HL-60 (cell line): Measurements from ENCODE around the gene IGFBP6. TPM values are rescaled to one million over a fixed set of nuclear protein-coding genes. Genes with fewer than 3 reads are reported as not detected.

Experiments
- DNase-seq, 2 experiments: peaks; one replicate each; pipeline ENCODE4 v3.0.0-alpha.2; 2010 to 2020; ENCODE audit warnings: low read depth in 1 of 2, low spot score in 1 of 2
- H3K27ac ChIP-seq: fragments of 250-450 bp; sonication (Bioruptor Pico); replicated peaks from 2 replicates; pipeline ENCODE4 v1.5.1; 2020; ENCODE audit warnings: mild to moderate bottlenecking, moderate library complexity
- H3K27me3 ChIP-seq: fragments of 250-450 bp; sonication (Bioruptor Pico); 2 replicates; pipeline ENCODE4 v1.5.1; 2021; ENCODE audit warnings: mild to moderate bottlenecking, moderate library complexity; ENCODE audit not compliant: insufficient read depth, poor library complexity, severe bottlenecking
- H3K4me3 ChIP-seq: replicated peaks from 2 replicates; pipeline ENCODE4 v1.5.1; 2011; ENCODE audit warnings: mild to moderate bottlenecking, control low read depth, low read length; ENCODE audit not compliant: insufficient read depth
- SPI1 ChIP-seq: IDR thresholded peaks from 2 replicates; pipeline ENCODE4 v1.6.1; 2012; ENCODE audit warnings: low read depth, mild to moderate bottlenecking, borderline replicate concordance
- microRNA-seq: library from miRNA; unstranded; fragments of <30 nt; microRNA quantifications from one replicate; pipeline ENCODE4, GENCODE V29; 2018
- TF ChIP-seq, protein P1 (sequence below): IDR thresholded peaks from 2 replicates; pipeline ENCODE4 v1.6.1; 2012; ENCODE audit warnings: low read depth; ENCODE audit not compliant: insufficient replicate concordance
- TF ChIP-seq, protein P2 (sequence below): IDR thresholded peaks from one replicate; pipeline ENCODE4 v1.5.1; 2011; ENCODE audit warnings: low read length, control low read depth, inconsistent platforms; ENCODE audit not compliant: insufficient read depth

The IGFBP6 gene

DNA sequence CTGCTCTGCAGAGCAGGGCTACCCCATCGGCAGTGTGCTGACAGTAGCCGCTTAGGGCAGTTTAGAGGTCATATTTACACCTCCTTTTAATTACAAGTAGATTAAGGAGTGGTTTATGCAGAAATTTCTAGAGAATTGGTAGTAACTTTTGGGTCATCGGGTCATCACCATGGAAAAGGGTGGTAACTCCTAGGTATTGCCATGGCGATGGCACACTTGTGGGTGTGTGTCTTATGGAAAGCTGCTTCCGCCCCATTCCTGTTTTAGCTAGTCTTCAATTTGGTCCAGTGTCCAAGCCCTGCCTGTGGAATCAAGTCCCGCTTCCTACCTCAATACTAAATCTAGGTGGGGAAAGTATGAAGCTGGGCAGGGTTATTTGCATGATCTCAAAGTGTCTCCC lies 53.6 kb downstream of the IGFBP6 start:
- Histone ChIP-seq H3K4me3 (no peak overlapping the region), H3K27ac (no peak overlapping the region), H3K27me3 (no peaks in the 10 kb centered on the region)
- TF ChIP-seq SPI1, result no peak
- TF ChIP-seq, protein P1, sequence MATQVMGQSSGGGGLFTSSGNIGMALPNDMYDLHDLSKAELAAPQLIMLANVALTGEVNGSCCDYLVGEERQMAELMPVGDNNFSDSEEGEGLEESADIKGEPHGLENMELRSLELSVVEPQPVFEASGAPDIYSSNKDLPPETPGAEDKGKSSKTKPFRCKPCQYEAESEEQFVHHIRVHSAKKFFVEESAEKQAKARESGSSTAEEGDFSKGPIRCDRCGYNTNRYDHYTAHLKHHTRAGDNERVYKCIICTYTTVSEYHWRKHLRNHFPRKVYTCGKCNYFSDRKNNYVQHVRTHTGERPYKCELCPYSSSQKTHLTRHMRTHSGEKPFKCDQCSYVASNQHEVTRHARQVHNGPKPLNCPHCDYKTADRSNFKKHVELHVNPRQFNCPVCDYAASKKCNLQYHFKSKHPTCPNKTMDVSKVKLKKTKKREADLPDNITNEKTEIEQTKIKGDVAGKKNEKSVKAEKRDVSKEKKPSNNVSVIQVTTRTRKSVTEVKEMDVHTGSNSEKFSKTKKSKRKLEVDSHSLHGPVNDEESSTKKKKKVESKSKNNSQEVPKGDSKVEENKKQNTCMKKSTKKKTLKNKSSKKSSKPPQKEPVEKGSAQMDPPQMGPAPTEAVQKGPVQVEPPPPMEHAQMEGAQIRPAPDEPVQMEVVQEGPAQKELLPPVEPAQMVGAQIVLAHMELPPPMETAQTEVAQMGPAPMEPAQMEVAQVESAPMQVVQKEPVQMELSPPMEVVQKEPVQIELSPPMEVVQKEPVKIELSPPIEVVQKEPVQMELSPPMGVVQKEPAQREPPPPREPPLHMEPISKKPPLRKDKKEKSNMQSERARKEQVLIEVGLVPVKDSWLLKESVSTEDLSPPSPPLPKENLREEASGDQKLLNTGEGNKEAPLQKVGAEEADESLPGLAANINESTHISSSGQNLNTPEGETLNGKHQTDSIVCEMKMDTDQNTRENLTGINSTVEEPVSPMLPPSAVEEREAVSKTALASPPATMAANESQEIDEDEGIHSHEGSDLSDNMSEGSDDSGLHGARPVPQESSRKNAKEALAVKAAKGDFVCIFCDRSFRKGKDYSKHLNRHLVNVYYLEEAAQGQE, result no peak
- TF ChIP-seq, protein P2, sequence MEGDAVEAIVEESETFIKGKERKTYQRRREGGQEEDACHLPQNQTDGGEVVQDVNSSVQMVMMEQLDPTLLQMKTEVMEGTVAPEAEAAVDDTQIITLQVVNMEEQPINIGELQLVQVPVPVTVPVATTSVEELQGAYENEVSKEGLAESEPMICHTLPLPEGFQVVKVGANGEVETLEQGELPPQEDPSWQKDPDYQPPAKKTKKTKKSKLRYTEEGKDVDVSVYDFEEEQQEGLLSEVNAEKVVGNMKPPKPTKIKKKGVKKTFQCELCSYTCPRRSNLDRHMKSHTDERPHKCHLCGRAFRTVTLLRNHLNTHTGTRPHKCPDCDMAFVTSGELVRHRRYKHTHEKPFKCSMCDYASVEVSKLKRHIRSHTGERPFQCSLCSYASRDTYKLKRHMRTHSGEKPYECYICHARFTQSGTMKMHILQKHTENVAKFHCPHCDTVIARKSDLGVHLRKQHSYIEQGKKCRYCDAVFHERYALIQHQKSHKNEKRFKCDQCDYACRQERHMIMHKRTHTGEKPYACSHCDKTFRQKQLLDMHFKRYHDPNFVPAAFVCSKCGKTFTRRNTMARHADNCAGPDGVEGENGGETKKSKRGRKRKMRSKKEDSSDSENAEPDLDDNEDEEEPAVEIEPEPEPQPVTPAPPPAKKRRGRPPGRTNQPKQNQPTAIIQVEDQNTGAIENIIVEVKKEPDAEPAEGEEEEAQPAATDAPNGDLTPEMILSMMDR, result no peak
- DNase-seq, result no peak

Small RNA genes lying within 50 kb of the gene (microRNA-seq; reads per million reads assigned to microRNA genes)
- gene MIR6757, result not detected
